ENCODE results near the gene ISM1.

ISM1 gene

DNA sequence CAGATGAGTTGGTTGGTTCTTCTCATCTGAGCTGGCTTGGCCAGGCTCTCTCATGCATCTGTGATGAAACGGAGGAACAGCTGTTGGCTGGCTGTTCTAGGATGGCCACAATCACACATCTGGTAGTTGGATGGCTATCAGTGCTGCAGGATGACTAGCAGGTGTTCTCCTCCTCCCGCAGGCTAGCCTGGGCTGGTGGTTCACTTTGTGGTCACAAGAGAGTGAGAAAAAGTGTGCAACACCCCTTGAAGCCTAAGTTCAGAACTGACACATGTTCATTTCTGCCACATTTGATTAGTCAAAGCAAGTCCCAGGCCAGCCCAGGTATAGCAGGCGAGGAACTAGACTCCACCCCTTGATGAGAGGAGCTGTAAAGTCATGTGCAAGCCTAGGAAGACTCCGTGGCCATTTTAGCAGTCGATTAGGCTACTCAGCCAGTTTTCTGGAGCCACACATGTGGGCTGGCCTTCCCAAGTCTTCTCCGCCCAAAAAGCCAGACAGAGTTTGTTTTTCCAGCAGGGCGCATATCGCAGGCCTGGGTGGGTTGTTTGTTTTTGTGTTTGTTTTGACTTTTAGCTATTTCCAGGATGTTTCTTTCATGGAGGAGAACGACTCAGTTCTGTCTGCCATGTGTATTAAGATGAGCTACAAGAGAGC, 120.8 kb downstream of the ISM1 start:
- DNase-seq (ENCODE audit: low read depth in 2 of 3, low spot score in 2 of 3), result no peak

DNA sequence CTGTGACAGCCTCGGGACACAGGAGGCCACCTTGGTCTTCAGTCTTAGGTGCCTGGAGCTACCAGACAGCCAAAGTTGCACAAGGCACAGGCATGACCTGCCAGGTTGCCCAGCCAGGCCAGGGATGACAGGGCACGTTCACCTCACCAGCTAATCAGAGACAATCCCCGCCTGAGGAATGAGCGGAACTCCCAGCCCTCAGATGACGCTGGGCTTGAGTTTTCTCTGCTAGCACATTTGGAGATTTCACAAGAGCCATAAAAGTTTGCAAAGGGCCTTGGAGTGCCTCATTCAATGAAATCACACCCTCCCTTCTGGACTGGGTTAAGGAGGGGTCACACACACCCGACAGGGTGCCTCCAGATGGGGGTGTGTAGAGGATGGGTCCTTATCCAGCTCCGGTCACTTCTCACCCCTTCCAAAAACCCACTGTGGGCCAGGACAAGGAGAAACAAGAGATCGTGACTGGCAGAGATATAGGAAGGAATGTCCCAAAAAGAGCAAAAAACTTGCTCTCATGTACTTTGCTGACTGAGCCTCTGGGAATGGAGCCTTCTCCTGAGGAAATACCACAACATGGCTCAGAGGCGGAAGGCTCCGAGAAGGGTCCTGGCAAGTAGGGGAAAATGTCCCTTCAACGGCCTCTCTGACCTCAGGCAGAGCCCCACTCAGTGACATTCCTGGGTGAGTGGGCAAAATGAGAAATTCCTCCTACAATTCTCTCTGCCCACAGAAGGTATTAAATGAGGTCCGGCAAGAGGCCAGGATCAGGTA, 121.6 kb downstream of the ISM1 start:
- DNase-seq (ENCODE audit: low read depth in 2 of 3, low spot score in 2 of 3), result no peak

- DNase-seq (ENCODE audit: low read depth in 2 of 3, low spot score in 2 of 3), result no peak
Observed at GRCh38 chr20:13344671-13345070, 123.6 kb downstream of the ISM1 start.

DNA sequence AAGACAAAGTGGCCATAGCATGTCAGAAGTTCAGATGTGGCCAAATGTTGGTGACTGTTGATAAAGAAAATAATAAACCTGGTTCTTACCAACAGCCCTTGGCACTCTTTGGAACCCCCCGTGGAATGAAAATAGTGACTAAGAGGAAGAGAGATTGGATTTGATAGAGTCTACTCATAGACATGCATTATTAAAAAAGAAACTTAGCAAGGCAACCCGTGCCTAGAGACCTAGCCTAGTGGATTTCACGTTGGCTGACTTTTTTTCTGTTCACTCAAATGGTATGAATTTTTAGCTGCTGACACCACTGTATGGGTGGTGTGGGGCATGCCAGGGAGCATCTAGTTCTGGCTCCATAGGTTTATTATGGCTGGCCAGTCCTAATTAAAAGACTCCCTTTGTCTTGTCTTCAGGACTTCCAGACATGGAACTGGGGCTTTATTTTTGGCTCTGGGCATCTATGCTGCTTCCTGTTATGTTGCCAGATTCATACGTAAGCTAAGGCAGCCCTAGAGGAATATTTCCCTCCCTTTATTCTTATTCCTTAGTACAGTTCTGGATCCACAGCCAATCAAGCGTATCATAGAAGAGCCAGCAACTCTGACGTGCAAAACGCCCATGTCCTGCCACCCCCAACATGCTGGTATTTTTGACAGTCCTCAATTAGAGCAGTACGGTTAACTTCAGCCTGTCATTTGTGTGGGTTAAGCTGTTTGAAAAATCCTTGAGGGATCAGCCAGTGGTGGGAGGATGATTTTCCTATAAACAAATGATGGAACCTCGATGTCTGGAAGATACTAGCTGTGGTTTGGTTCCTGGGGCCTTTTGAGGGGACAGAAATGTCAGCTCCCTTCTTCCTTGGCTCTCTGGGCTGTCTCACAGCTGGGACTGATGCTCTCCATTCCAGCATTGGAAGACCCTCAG, 127.5 kb downstream of the ISM1 start:
- DNase-seq (ENCODE audit: low read depth in 2 of 3, low spot score in 2 of 3), result no peak

- DNase-seq (ENCODE audit: low read depth in 2 of 3, low spot score in 2 of 3), result no peak
Observed at GRCh38 chr20:13349235-13349604, 128.1 kb downstream of the ISM1 start.
